ENCODE data around the gene WDR81. TPM values are rescaled to one million over a fixed set of nuclear protein-coding genes. Genes with fewer than 3 reads are reported as not detected.
"Not testable (repeated sequence)": the region's sequence is repeated elsewhere in the genome, so short reads cannot be mapped to it uniquely, and the experiment has no call there.

Gene WDR81
- total RNA-seq, 1 donor from 2014 or later: 16.0 TPM

GRCh38 chr17:1690544-1691221 lies 33.8 kb upstream of the WDR81 start:
- no peak overlapping the region for H3K4me3 Mint-ChIP-seq
- no peak overlapping the region for H3K27ac Mint-ChIP-seq
- TF ChIP-seq CTCF (conservative IDR thresholded peaks at IDR 0.05): no peak
- no peak for DNase-seq (ENCODE audit: extremely low spot score, unreplicated experiment)
- H3K9me3 Mint-ChIP-seq: peaks cover 4% of the 10 kb centered on the region
- no peaks in the 10 kb centered on the region for H3K27me3 Mint-ChIP-seq
- no peaks in the 10 kb centered on the region for H3K36me3 Mint-ChIP-seq
- H3K4me1 Mint-ChIP-seq (ENCODE audit: unreplicated experiment): no peaks in the 10 kb centered on the region

GRCh38 chr17:1693339-1693738 lies 31.2 kb upstream of the WDR81 start:
- Mint-ChIP-seq H3K4me3 (no peak overlapping the region), H3K4me1 (ENCODE audit: unreplicated experiment) (peaks cover 3% of the 10 kb centered on the region), H3K36me3 (no peaks in the 10 kb centered on the region), H3K9me3 (peaks cover 4% of the 10 kb centered on the region), H3K27me3 (no peaks in the 10 kb centered on the region), H3K27ac (no peak overlapping the region)
- TF ChIP-seq CTCF (conservative IDR thresholded peaks at IDR 0.05): no peak
- DNase-seq (ENCODE audit: extremely low spot score, unreplicated experiment): no peak

GRCh38 chr17:1695365-1695764 lies 29.1 kb upstream of the WDR81 start:
- TF ChIP-seq CTCF (conservative IDR thresholded peaks at IDR 0.05): no peak
- Mint-ChIP-seq H3K4me1 (ENCODE audit: unreplicated experiment) (peaks cover 3% of the 10 kb centered on the region), H3K36me3 (no peaks in the 10 kb centered on the region), H3K9me3 (peaks cover 4% of the 10 kb centered on the region), H3K27me3 (no peaks in the 10 kb centered on the region), H3K27ac (no peak overlapping the region), H3K4me3 (no peak overlapping the region)
- no peak for DNase-seq (ENCODE audit: extremely low spot score, unreplicated experiment)

DNA sequence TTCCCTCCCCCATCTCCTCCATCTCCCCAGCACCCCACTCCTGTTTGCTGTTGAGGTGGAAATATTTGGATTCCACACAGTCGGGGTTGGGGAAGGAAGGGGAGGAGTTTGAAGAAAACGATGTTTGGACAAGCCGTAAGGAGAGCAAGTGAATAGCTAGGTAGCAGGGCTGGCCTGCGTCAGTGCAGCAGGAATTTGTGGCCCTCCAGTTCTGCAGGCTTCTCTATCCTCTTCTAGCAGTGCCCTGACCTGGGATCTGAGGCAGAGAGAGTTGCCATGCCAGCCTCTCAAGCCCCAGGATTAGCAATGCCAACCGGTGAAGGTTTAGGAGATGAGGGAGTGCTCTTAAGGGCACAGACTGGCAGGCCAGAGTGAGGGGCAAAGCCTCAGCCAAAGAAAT lies 26.8 kb upstream of the WDR81 start:
- Mint-ChIP-seq H3K4me3 (no peak overlapping the region), H3K9me3 (peaks cover 2% of the 10 kb centered on the region), H3K36me3 (no peaks in the 10 kb centered on the region), H3K4me1 (ENCODE audit: unreplicated experiment) (peaks cover 3% of the 10 kb centered on the region), H3K27ac (no peak overlapping the region), H3K27me3 (no peaks in the 10 kb centered on the region)
- no peak for DNase-seq (ENCODE audit: extremely low spot score, unreplicated experiment)
- TF ChIP-seq CTCF (conservative IDR thresholded peaks at IDR 0.05): no peak

DNA sequence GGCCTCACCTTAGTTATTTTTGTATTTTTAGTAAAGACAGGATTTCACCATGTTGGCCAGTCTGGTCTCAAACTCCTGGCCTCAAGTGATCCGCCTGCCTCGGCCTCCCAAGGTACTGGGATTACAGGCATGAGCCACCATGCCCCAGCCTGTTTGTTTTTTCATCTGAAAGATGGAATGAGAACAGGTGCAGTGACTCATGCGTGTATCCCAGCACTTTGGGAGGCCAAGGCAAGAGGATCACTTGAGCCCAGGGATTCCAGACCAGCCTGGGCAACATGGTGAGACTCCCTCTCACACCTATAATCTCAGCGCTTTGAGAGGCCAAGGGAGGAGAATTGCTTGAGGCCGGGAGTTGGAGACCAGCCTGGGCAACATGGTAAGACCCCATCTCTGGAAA lies 24.6 kb upstream of the WDR81 start:
- not testable (repeated sequence) for H3K9me3 Mint-ChIP-seq; H3K27me3 Mint-ChIP-seq; H3K36me3 Mint-ChIP-seq; H3K4me1 Mint-ChIP-seq (ENCODE audit: unreplicated experiment); DNase-seq (ENCODE audit: extremely low spot score, unreplicated experiment); H3K4me3 Mint-ChIP-seq; H3K27ac Mint-ChIP-seq

- Mint-ChIP-seq H3K27me3 (peaks cover 13% of the 10 kb centered on the region), H3K36me3 (no peaks in the 10 kb centered on the region), H3K27ac (no peak overlapping the region), H3K4me1 (ENCODE audit: unreplicated experiment) (peaks cover 5% of the 10 kb centered on the region), H3K4me3 (no peak overlapping the region), H3K9me3 (no peaks in the 10 kb centered on the region)
- no peak for DNase-seq (ENCODE audit: extremely low spot score, unreplicated experiment)
- no peak for TF ChIP-seq CTCF (conservative IDR thresholded peaks at IDR 0.05)
Measured at GRCh38 chr17:1703063-1703462, 21.4 kb upstream of the WDR81 start.

Data from type B pancreatic cell (in vitro differentiated cells).